NB4 (cell line): ENCODE measurements around the gene NELL1.

Source experiments
- CTCF ChIP-seq: IDR thresholded peaks from one replicate; pipeline ENCODE4 v1.5.1; 2012; ENCODE audit warnings: low read depth, low read length
- MYC ChIP-seq: IDR thresholded peaks from 2 replicates; pipeline ENCODE4 v1.6.1; 2011; ENCODE audit warnings: low read depth, low read length
- POLR2A ChIP-seq: IDR thresholded peaks from 2 replicates; pipeline ENCODE4 v1.6.1; 2011; ENCODE audit warnings: mild to moderate bottlenecking; ENCODE audit not compliant: insufficient read length; ENCODE audit errors: extremely low read depth

DNA sequence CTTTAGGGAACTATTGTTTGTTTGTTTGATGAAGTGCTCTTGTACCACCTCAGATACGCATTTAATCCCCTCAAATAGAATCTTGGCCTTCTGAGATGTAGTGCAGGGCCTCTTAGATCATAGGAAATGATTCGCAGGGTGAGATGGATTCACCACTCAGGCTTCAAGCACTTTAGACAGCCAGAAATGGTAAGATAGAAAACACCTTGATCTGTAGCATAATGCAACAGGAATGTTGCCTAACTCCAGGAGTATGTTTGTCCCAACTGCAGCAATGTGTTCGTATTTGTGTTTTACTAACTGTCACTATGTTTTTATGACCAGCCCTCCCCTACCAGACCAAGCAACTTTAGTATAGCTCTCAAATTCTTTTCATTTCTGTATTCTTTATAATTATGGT, 761.2 kb downstream of the NELL1 start:
- no peak for TF ChIP-seq CTCF
- no peak for TF ChIP-seq POLR2A
- no peak for TF ChIP-seq MYC
